DOHH2 (cell line): ENCODE data around the gene ZNF213.

Experiments used
- EZH2phosphoT487 ChIP-seq: fragments of 200-600 bp; sonication (generic); IDR thresholded peaks from 2 replicates; pipeline ENCODE4 v1.6.1; 2017; ENCODE audit warnings: borderline replicate concordance, mild to moderate bottlenecking, antibody characterized with exemption, low read length, moderate library complexity, mixed read lengths
- TF ChIP-seq, protein P1 (sequence below): fragments of 200-600 bp; sonication (generic); IDR thresholded peaks from one replicate; pipeline ENCODE4 v1.5.1; 2014; ENCODE audit warnings: antibody characterized with exemption, mild to moderate bottlenecking, low read depth, low read length; ENCODE audit not compliant: poor library complexity, severe bottlenecking

- TF ChIP-seq, protein P1, sequence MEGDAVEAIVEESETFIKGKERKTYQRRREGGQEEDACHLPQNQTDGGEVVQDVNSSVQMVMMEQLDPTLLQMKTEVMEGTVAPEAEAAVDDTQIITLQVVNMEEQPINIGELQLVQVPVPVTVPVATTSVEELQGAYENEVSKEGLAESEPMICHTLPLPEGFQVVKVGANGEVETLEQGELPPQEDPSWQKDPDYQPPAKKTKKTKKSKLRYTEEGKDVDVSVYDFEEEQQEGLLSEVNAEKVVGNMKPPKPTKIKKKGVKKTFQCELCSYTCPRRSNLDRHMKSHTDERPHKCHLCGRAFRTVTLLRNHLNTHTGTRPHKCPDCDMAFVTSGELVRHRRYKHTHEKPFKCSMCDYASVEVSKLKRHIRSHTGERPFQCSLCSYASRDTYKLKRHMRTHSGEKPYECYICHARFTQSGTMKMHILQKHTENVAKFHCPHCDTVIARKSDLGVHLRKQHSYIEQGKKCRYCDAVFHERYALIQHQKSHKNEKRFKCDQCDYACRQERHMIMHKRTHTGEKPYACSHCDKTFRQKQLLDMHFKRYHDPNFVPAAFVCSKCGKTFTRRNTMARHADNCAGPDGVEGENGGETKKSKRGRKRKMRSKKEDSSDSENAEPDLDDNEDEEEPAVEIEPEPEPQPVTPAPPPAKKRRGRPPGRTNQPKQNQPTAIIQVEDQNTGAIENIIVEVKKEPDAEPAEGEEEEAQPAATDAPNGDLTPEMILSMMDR, result no peak
- no peak for TF ChIP-seq EZH2phosphoT487
Measured at GRCh38 chr16:3118204-3118790, 16.5 kb upstream of the ZNF213 start.
